Activated CD4-positive, CD25-positive, alpha-beta regulatory T cell (primary cell): ENCODE measurements around the gene ITPKC.
A peak's percentile ranks its signal among the peaks of the same experiment; 100 is the strongest.
"Not testable (repeated sequence)": the region's sequence is repeated elsewhere in the genome, so short reads cannot be mapped to it uniquely, and the experiment has no call there.

Experiments
- DNase-seq, 4 experiments: peaks; one replicate each; lab custom pipeline; 2025; lab: John Stamatoyannopoulos, UW

ITPKC gene

GRCh38 chr19:40766385-40766784 is 49.5 kb downstream of the ITPKC start:
- not testable (repeated sequence) for DNase-seq

- DNase-seq, result no peak
Observed at GRCh38 chr19:40768869-40769268, 52.0 kb downstream of the ITPKC start.

- DNase-seq, result not testable (repeated sequence)
Observed at GRCh38 chr19:40771101-40771862, 54.4 kb downstream of the ITPKC start.

- no peak for DNase-seq
Observed at GRCh38 chr19:40774916-40775631, 58.2 kb downstream of the ITPKC start, which contains the start of gene MIA. MIA (plus strand) TSS chr19:40775521; CDS start chr19:40775543, 22 bp downstream.

GRCh38 chr19:40775632-40776022 is 58.7 kb downstream of the ITPKC start:
- DNase-seq, result no peak

- no peak for DNase-seq
Observed at GRCh38 chr19:40776364-40776763, 59.5 kb downstream of the ITPKC start.

GRCh38 chr19:40776932-40777644 is 60.2 kb downstream of the ITPKC start:
- peak; percentile 55 to 77 (median 70) for DNase-seq

GRCh38 chr19:40777645-40777936 is 60.7 kb downstream of the ITPKC start:
- DNase-seq, result no peak

- peak; percentile 99 to 100 (median 99) for DNase-seq
Observed at GRCh38 chr19:40777937-40778705, 61.2 kb downstream of the ITPKC start, which contains the start of gene RAB4B. RAB4B (plus strand) TSS chr19:40778247; CDS start chr19:40778376, 129 bp downstream.

- DNase-seq, result no peak
Observed at GRCh38 chr19:40778706-40779284, 61.9 kb downstream of the ITPKC start.

- no peak for DNase-seq
Observed at GRCh38 chr19:40780582-40780981, 63.7 kb downstream of the ITPKC start.

- DNase-seq, result no peak
Observed at GRCh38 chr19:40781140-40781539, 64.2 kb downstream of the ITPKC start.

- no peak for DNase-seq
Observed at GRCh38 chr19:40783711-40784110, 66.8 kb downstream of the ITPKC start.

- DNase-seq, result not testable (repeated sequence)
Observed at GRCh38 chr19:40784146-40784545, 67.2 kb downstream of the ITPKC start.

GRCh38 chr19:40785526-40785925 is 68.6 kb downstream of the ITPKC start:
- DNase-seq, result no peak

GRCh38 chr19:40786060-40787037 is 69.4 kb downstream of the ITPKC start:
- DNase-seq, result no peak
